ENCODE measurements around the gene PPP2R3C.
"Not testable (repeated sequence)": the region's sequence is repeated elsewhere in the genome, so short reads cannot be mapped to it uniquely, and the experiment has no call there.

DNA sequence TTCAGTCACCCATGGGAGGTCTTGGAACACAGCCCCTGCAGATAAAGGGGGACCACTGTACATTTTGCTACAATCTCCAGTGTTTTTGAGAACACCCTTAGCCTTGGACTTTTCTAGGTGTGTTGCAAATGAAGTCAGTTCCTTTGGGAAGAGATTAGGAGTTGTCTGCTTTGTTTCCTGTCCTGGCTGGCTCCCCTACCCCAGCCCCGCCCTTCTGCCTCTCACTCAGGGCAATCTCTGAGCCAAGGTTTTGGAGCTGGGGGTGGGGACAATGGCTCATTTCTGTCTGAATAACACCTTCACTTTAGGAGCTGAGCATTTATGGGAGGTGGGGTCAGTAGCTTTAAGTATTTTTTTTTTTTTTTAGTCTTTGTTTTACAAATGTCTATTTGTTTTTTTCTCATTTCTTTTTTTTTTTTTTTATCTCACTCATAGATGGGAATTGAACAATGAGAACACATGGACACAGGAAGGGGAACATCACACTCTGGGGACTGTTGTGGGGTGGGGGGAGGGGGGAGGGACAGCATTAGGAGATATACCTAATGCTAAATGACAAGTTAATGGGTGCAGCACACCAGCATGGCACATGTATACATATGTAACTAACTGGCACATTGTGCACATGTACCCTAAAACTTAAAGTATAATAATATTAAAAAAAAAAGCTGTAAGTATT lies 60.5 kb downstream of the PPP2R3C start:
- TF ChIP-seq, protein P1, sequence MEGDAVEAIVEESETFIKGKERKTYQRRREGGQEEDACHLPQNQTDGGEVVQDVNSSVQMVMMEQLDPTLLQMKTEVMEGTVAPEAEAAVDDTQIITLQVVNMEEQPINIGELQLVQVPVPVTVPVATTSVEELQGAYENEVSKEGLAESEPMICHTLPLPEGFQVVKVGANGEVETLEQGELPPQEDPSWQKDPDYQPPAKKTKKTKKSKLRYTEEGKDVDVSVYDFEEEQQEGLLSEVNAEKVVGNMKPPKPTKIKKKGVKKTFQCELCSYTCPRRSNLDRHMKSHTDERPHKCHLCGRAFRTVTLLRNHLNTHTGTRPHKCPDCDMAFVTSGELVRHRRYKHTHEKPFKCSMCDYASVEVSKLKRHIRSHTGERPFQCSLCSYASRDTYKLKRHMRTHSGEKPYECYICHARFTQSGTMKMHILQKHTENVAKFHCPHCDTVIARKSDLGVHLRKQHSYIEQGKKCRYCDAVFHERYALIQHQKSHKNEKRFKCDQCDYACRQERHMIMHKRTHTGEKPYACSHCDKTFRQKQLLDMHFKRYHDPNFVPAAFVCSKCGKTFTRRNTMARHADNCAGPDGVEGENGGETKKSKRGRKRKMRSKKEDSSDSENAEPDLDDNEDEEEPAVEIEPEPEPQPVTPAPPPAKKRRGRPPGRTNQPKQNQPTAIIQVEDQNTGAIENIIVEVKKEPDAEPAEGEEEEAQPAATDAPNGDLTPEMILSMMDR (IDR thresholded peaks at IDR 0.05): not testable (repeated sequence)
- not testable (repeated sequence) for TF ChIP-seq POLR2A (IDR thresholded peaks at IDR 0.05)
